ACHN (cell line): ENCODE measurements around the gene ABI3BP.

Experiments
- DNase-seq: peaks from one replicate; pipeline ENCODE4 v3.0.0-alpha.2; 2015
- in situ Hi-C: cut with HindIII; loops from 2 replicates; pipeline ENCODE4 v1.10.0; 2017; ENCODE audit warnings: low sequenced_read_pairs, low pct_ligation_motif_present, low pct_unique_long_range_greater_than_20kb

The ABI3BP gene

DNA sequence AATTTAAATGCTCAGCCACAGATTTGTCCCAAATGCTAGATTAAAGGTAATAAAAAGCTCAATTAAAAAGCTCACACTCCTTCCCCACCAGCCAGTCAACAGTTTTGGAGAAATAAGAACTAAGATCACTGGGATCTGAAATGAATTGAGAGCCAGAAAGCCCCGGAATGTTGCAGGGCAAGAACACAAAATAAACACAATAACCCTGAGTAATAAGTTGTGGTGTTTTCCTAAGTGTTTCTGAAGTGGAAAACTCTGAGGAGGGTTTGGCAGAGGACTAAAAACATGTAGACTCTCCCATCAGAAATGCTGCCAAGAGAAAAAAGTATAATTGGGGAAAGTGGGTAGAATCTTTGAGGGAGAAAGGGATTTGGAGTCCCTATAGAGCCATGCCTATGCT, 127.8 kb downstream of the ABI3BP start:
- in situ Hi-C loops, result no loop called here
- DNase-seq, result no peak

DNA sequence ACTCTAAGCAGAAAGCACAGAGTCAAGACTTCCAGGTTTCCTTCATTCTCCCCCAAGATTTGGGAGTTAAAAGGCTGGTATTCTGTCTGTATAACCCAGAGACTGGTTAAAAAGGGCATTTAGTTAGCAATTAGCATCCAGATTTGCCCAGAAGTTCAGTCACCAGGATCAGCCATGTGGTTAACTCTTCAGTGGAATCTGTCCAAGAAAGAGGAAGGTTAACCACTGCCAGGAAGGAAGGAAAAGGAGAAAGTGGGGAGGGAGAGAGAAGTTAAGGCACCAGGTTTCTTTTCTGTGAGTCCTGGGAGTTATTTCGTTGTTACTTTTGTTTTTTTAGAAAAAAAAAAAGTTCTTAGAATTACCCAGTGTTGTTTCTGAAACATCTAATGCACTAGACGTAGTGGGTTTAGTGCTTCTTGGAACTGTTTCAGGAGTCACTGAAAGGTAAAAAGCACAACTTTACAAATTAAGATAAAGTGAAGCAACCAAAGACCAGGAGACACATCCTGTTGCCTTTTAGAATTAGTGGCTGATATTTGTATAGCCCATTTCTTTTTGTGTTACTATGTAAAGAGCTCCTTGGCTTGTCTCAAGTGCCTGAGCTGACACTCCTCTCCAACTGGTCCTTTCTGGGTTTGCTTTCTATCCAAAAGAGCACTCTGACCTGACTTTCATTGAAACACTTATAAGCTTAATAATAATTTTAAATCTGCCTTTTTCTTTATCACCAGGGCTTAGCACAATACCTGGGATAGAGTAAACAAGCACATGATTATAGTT, 128.6 kb downstream of the ABI3BP start:
- DNase-seq, result no peak
- in situ Hi-C loops, result no loop called here

DNA sequence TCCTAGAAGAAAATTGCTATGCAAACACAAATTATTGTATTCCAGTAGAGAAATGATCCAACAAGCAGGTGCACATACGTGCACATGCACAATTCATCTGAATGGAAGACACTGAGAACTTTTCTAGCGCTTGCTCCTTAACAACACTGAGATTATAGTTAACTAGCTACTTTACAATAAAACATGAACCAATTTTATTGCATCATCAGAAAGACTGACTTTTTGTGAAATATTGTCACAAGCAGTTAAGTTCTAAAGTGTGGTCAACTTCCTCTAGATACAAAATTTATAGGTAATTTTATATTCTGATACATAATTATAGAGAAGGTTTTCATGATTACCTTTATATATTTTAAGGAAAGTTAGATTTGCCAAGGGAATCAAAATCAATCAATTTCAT, 135.4 kb downstream of the ABI3BP start:
- DNase-seq, result no peak
- in situ Hi-C loops, result no loop called here

DNA sequence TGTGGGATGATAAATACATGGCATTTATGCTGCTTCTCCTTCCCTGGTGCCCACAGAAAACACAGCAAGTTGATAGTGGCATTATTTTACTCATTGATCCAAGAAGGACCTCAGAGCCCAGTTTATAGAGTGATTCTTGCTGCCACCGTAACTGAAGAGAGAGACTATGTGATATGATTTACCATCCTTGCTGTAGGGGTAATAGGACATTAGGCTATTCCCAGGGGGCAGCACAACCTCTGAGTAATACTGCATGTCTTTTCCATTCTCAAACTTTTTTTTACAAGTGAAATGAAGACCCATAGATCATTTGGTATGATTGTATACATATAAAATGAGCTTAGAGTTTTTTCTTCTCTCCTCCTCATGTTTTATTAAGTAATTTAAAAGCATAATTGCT, 136.4 kb downstream of the ABI3BP start:
- DNase-seq, result no peak
- in situ Hi-C loops, result no loop called here

DNA sequence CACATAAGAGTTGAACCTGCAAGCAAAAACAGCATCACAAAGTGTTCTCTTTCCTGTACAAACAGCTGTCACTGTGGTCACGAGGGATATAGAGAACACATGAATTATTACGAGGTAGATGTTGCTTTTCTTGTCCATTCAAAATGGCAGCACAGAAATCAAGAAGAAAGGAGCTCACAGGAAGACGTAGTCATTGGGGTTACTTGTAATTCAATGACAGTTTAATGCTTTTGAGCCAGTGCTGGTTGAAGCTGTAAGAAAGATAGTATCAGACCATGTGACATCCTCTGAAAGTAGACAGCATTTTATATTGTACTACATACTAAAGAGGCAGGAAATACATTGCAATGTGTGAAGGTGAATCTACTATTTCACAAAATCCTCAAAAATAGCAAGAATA, 140.4 kb downstream of the ABI3BP start:
- DNase-seq, result no peak
- in situ Hi-C loops, result no loop called here

DNA sequence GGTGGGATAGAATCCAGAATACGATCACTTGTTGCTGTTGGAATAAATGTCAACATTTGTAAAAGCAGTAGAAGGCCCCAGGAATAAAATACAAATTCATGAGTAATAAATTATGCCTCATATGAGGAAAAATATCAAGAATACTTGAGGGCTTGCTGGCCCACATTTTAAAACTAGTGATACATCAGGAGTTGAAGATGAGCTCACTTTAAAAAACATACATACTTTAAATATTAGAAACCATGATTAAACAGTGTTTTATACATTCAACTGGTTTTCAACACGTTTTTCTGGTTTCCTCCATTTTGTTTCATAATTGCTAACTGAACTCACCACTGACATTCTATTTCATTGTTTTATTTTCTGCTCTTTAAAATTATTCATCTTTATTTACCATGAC, 142.5 kb downstream of the ABI3BP start:
- DNase-seq, result no peak
- in situ Hi-C loops, result no loop called here

DNA sequence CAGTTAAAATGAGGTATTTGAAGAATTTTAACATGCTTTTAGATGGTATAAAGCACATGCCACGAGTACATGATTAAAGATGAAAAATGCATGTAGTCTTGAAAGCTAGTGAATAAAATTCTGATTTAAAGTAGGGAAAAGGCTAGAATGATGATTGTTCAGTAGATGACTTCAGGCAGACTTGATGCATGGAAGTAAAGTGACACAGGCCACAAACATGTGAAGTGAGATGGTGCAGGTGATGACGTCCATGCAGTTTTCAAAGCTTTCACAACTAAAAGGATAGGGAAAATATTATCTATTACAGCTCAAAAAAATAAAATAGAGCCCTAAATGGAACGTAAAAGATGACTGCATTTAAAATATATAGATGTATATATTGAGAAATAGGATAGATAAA, 143.1 kb downstream of the ABI3BP start:
- in situ Hi-C loops, result no loop called here
- DNase-seq, result no peak

DNA sequence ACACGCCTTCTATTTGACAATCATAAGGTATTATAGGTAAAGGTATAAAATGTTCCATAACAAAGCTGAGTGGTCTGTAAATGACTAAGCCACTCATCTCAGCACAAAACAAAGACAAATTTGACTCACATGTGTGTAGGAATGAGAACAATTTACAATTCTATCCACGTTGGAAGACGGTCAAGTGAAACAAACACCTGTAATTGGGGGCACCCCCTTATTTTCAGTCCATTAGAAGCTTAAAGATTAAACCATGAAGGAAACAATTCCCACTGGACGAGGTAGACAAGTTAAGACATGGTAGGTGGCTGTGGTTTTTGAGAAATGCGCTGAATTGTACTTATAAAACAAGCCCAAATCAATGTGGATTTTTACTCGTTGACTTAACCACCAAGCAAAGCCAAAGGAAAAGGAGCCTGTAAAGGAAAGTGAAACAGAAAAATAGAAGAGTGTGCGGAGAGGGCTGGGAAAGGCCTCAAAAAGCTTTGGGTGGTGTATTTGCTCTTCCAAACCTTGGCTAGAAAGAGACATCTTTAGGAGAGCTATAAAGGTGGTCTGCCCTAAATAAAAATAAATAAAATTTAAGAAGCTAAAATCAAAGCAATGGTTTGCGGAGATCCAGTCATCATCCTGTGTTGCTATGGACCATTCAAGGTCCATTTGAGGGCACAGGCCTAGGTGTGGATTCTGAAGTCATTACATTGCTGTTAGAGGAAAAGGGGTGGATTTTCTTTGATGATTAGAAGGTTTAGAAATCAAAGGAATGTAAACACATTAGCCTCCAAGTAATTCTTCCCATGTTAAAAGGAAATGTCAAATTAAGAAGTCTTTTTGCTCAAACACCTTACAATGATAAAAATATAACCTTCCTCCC, 148.9 kb downstream of the ABI3BP start:
- in situ Hi-C loops, result no loop called here
- no peak for DNase-seq

DNA sequence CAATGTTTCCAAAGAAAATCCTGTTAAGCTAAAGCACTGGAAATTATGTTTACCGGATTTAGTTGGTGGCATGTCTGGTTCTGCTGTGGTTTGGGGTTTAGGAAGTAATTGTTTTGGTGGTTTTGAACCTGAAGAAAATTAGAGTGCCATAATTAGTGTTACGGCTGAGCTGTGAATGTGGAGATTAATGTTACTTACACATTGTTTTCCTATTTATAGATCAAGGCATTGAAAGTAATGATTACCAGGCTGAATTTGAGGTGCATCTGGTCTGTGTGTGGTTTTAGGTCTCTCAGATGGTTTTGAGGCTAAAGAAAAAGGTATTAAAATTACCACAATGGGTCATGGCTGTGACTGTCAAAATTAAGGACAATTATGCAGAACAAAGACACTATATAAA, 155.1 kb downstream of the ABI3BP start:
- in situ Hi-C loops, result no loop called here
- no peak for DNase-seq

DNA sequence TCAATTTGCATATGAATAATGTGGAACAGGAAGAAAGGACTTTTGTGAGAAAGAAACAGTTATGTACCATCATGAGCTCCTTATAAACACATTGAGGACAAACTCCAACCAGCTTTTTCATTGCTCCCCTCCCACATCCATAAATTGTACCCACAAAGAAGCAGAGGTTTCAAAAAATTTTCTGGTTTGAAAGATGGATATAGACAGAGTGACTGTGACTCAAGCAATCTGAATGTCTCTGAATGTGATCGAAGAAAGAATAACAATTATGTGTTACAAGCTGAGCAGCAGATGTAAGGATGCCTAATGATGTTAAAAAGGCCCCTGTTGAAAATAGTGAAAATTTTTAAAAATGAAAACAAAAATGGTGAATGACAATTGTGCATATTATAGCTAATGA, 156.6 kb downstream of the ABI3BP start:
- no peak for DNase-seq

DNA sequence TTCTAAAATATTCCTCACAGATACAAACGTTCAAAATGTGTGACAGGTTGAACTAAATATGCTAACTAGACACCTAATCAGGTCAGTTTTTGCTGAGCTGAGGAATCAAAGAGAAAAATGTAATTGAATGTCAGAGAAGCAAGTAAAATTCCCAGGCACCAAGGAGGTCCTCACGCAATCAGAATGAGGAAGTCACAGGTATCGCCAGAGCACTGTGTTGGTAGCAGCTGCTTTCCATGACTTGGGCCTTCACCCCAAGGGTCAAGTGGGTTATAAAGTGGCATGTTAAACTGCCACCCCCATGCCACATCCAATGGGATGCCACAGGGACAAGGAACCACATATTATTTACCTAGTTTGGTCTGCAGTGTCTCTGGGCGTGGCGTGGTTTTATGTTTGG, 158.9 kb downstream of the ABI3BP start:
- in situ Hi-C loops, result no loop called here
- no peak for DNase-seq

More for the DNA sequence above, 156.6 kb downstream of the ABI3BP start:
- in situ Hi-C loops, result no loop called here

DNA sequence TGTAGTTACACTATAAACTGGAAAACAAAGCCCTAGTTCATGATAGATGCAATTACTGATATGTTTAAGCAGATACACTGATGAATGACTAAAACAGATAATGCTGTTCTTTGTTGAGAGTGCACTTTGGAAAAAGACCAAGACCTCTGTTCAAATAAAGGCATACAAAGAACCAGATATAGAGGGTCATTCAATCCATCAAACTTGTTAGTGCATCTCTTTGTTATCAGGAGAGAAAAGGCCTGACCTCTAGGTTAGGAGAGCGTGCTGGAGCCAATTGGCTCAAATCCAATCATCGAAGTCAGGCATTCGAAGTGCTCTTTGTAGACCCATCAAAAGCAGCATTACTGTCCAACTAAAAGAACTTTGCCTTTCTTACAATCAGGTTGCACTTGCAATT, 159.7 kb downstream of the ABI3BP start:
- DNase-seq, result no peak

DNA sequence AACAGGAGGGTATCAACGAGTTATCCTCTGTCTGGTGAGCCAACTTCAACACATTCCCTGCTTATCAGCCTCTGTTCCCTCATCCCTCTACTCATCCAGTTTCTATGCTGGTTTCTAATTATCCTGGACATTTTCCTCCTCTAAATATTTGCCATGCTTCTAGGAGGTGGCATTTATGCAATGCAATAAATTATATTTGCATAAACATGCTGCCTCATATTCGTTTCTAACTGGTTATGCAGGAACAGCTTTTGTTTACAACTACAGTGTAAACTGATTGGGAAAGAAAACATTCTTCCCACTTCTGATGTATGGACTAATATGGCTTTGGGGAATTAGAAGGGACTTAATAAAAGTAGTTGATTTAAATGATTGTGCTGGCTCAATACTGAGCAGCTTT, 161.6 kb downstream of the ABI3BP start:
- in situ Hi-C loops, result no loop called here
- no peak for DNase-seq

More for the DNA sequence above, 159.7 kb downstream of the ABI3BP start:
- in situ Hi-C loops, result no loop called here

DNA sequence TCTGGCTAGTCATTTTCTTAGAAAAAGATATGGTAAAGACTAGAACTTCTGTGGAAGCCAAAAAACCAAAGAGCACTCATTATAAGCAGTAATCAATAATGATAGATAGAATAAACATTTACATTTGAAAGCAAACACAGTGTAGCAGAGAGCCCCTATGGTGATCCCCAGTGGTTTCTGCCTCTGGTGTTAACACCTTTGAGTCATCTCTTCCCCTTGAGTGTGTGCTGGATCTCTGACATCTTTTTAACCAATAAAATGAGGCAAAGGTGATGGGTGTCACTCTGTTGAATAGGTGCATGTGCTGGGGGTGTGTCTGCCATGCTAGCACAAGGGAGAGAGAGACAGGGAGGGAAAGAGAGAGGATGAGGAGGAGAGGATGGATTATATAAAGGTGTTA, 162.3 kb downstream of the ABI3BP start:
- no peak for DNase-seq
- in situ Hi-C loops, result no loop called here

DNA sequence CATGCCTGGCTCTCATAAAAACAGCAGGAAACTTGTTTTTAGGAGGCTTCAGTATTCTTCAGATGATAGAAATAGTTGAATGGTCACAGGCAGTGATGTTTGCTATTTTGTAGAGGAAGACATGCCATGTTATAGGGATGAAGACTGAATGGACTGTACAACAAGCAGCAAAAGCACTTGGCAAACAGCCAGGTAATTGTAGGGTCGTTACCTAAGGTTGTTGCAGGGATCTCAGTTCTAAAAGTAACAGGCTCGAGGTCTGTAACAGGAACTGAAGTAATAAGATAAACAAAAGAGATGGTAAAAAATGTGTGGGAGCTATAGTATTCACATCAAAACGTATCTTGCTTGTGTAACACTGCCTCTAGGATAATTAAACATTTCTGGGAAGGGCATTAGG, 167.6 kb downstream of the ABI3BP start:
- in situ Hi-C loops, result no loop called here
- DNase-seq, result no peak

DNA sequence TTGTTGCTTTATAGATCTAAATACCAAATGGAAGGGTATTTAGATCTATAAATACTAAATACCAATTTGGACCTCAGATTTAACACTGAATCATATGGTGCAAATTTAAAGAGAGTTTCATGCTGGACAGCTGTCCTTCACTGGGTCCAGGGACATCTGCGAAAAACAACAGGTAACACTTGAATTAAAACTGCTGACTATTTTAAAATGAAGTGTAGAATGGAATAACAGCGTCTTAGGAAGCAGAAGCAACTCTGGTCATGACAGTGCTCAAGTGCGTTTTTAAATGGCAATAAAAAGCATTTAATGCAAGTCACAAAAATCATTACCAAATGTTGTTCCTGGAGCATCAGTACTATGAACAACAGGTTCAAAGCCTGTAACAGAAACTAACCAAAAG, 177.6 kb downstream of the ABI3BP start:
- no peak for DNase-seq
- in situ Hi-C loops, result no loop called here

DNA sequence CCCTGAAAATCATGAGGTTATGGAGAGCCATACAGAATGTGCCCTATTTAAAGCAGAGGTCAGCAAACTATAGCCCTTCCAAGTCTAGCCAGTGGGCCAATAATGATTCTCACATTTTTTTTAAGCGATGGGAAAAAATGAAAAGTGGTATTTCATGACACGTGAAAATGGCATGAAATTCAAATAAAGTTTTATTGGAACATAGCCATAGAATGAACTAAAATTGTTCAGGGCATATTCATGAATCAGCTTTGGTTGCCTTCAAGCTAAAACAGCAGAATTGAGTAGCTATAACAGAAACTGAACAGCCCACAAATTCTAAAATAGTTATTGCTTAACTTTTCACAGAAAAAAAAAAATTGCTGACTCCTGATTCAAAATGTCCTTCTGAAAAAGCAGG, 179.4 kb downstream of the ABI3BP start:
- no peak for DNase-seq
- in situ Hi-C loops, result no loop called here

DNA sequence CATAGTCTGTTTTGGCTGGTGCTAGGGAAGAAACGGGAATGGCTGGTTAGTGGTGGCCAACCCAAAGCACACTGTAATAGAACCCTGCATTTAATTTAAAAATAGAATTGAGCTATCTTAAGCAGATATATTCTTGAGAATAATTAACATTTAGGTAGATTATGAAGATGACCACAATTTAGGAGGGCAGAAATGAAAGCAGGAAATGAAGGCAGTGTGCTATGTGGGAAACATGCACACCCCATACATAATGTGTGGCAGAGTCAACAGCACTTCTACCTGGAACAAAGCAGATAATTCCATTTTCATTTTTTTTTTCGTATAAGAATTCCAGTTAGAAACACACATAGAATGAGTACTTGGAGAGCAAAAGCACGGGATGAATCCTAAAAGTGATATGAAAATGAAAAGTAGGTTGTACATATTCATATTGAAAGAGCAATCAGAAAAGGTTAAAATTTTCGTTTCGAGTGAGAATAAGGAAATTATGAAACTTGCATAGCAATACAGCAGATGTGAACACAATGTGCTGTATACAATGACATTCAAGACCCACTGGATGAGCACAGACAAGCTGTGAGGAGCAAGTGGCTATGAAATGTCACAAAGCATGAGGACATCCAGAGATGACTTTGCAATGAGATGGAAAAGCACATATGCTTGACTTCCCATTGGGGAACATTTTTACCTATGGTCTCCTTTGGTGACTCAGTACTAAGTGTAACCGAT, 181.3 kb downstream of the ABI3BP start:
- in situ Hi-C loops, result no loop called here
- no peak for DNase-seq

DNA sequence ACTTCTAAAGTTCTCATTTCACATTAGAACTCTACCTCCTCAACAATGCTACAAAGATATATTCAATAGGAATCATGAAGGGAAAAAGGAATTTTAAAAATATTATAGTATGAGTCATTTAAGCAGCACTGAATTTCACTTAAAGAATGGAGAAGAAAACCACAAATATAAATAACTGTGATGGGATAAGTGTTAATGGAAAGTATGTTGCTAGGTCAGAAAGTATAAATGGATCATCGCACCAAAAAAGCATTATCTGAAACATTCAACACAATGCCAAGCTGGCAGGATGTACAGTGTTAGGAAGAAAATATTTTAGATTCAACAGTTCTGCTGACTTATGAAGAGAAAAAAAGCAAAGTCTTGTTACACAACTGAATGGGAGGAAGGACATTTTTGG, 182.6 kb downstream of the ABI3BP start:
- in situ Hi-C loops, result no loop called here
- no peak for DNase-seq
